Body of pancreas (tissue), 4 donors: Measurements from ENCODE around the gene LTBR.

Experiments
- CTCF ChIP-seq, 7 experiments: fragments of 450-650 bp in 4 of 7; fragments of 200-600 bp in 3 of 7; sonication (generic) in 3 of 7; IDR thresholded peaks; one replicate each; pipeline ENCODE4 v1.5.1; 2016 to 2019; ENCODE audit warnings: antibody characterized with exemption in 7 of 7
- POLR2A ChIP-seq, 3 donors: fragments of 450-650 bp; IDR thresholded peaks; one replicate each; pipeline ENCODE4 v1.6.1; 2016; ENCODE audit warnings: antibody characterized with exemption in 3 of 3, mild to moderate bottlenecking in 2 of 3

DNA sequence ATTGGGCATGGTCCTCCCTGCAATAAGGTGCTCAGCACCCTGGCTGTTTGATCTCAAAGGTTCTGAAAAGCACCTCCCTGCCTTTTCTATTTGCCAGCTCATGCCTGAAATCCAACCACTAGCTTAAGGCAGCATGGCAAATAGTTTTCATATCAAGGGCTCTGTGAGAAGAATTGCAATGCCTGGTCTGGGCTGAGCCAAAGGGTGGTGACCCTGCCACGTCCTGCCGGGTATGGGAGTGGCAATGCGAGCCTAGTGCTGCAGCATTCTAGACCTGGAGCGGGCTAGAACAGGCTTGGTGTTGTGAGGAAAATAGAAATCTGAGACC, 6.3 kb upstream of the LTBR start:
- TF ChIP-seq CTCF (IDR thresholded peaks at IDR 0.05) (no peak), POLR2A (IDR thresholded peaks at IDR 0.05) (peak; percentile 22 to 59 (median 54))
